Hepatocyte (in vitro differentiated cells): ENCODE data around the gene NDST3.

Source experiments
- CTCF ChIP-seq: fragments of 200-600 bp; sonication (generic); IDR thresholded peaks from 2 replicates; pipeline ENCODE4 v1.5.1; 2016; ENCODE audit warnings: antibody characterized with exemption, mild to moderate bottlenecking; ENCODE audit not compliant: poor library complexity
- EZH2phosphoT487 ChIP-seq: fragments of 200-600 bp; sonication (generic); IDR thresholded peaks from one replicate; pipeline ENCODE4 v1.6.1; 2018; ENCODE audit warnings: antibody characterized with exemption, mild to moderate bottlenecking, low read depth, moderate library complexity; ENCODE audit not compliant: unreplicated experiment, severe bottlenecking

- TF ChIP-seq CTCF: no peak
- TF ChIP-seq EZH2phosphoT487: no peak
Observed at GRCh38 chr4:118190903-118191302, 156.6 kb downstream of the NDST3 start.
